H9 (cell line): ENCODE data around the gene DUSP7. TPM values are rescaled to one million over a fixed set of nuclear protein-coding genes. Genes with fewer than 3 reads are reported as not detected.

ENCODE experiments used
- DNase-seq: peaks from one replicate; pipeline ENCODE4 v3.0.0-alpha.2; 2017
- H2AFZ ChIP-seq: one replicate; pipeline ENCODE4 v1.6.1; 2013; ENCODE audit warnings: mild to moderate bottlenecking, low read length, control low read depth, moderate library complexity
- H2AK5ac ChIP-seq: 2 replicates; pipeline ENCODE4 v1.6.1; 2013; ENCODE audit warnings: low read length, control low read depth, mixed read lengths; ENCODE audit not compliant: insufficient read length
- H2BK120ac ChIP-seq: one replicate; pipeline ENCODE4 v1.6.1; 2013; ENCODE audit warnings: low read depth, mild to moderate bottlenecking, low read length, control low read depth, inconsistent platforms; ENCODE audit not compliant: poor library complexity, severe bottlenecking
- H2BK12ac ChIP-seq: 2 replicates; pipeline ENCODE4 v1.6.1; 2013; ENCODE audit warnings: low read length, control low read depth, mixed read lengths, low read depth; ENCODE audit not compliant: insufficient read length
- H2BK15ac ChIP-seq: 2 replicates; pipeline ENCODE4 v1.6.1; 2013; ENCODE audit warnings: low read depth, low read length, control low read depth
- H2BK20ac ChIP-seq: one replicate; pipeline ENCODE4 v1.6.1; 2013; ENCODE audit warnings: low read depth, mild to moderate bottlenecking, low read length, control low read depth, inconsistent platforms; ENCODE audit not compliant: poor library complexity, severe bottlenecking
- H2BK5ac ChIP-seq: 2 replicates; pipeline ENCODE4 v1.6.1; 2013; ENCODE audit warnings: low read length, control low read depth, mixed read lengths; ENCODE audit not compliant: insufficient read length
- H3K14ac ChIP-seq: 2 replicates; pipeline ENCODE4 v1.6.1; 2013; ENCODE audit warnings: low read length, control low read depth; ENCODE audit not compliant: insufficient read depth
- H3K18ac ChIP-seq: 2 replicates; pipeline ENCODE4 v1.6.1; 2013; ENCODE audit warnings: low read depth, mild to moderate bottlenecking, mixed read lengths, low read length, control low read depth; ENCODE audit not compliant: insufficient read length
- H3K23ac ChIP-seq: 2 replicates; pipeline ENCODE4 v1.6.1; 2013; ENCODE audit warnings: low read length, control low read depth, mixed read lengths, low read depth; ENCODE audit not compliant: insufficient read length
- H3K23me2 ChIP-seq: 2 replicates; pipeline ENCODE4 v1.6.1; 2013; ENCODE audit warnings: low read depth, mild to moderate bottlenecking, mixed read lengths, low read length, control low read depth; ENCODE audit not compliant: insufficient read length, poor library complexity, severe bottlenecking
- H3K27ac ChIP-seq: 2 replicates; pipeline ENCODE4 v1.5.1; 2013; ENCODE audit warnings: low read length, control low read depth, mixed read lengths, low read depth; ENCODE audit not compliant: insufficient read length
- H3K27me3 ChIP-seq: 2 replicates; pipeline ENCODE4 v1.6.1; 2013; ENCODE audit warnings: low read length, control low read depth, inconsistent platforms; ENCODE audit not compliant: insufficient read depth
- H3K4ac ChIP-seq: 2 replicates; pipeline ENCODE4 v1.6.1; 2013; ENCODE audit warnings: low read depth, mild to moderate bottlenecking, control low read depth, inconsistent platforms, low read length, moderate library complexity
- H3K4me1 ChIP-seq: 2 replicates; pipeline ENCODE4 v1.6.1; 2013; ENCODE audit warnings: low read length, control low read depth, inconsistent platforms; ENCODE audit not compliant: insufficient read depth
- H3K4me2 ChIP-seq: 2 replicates; pipeline ENCODE4 v1.6.1; 2013; ENCODE audit warnings: low read length, control low read depth, mixed read lengths; ENCODE audit not compliant: insufficient read length, insufficient read depth
- H3K56ac ChIP-seq: 2 replicates; pipeline ENCODE4 v1.6.1; 2013; ENCODE audit warnings: low read depth, mild to moderate bottlenecking, mixed read lengths, low read length, control low read depth; ENCODE audit not compliant: insufficient read length
- H3K79me1 ChIP-seq: 2 replicates; pipeline ENCODE4 v1.6.1; 2013; ENCODE audit warnings: low read depth, mild to moderate bottlenecking, moderate library complexity, low read length, control low read depth, inconsistent platforms; ENCODE audit not compliant: insufficient read depth, poor library complexity, severe bottlenecking
- H3K79me2 ChIP-seq: 2 replicates; pipeline ENCODE4 v1.6.1; 2013; ENCODE audit warnings: low read length, control low read depth, inconsistent platforms; ENCODE audit not compliant: insufficient read depth
- H3K9ac ChIP-seq: 2 replicates; pipeline ENCODE4 v1.6.1; 2013; ENCODE audit warnings: low read length, control low read depth, mixed read lengths; ENCODE audit not compliant: insufficient read length; ENCODE audit errors: extremely low read depth
- H3K9me3 ChIP-seq: one replicate; pipeline ENCODE4 v1.6.1; 2013; ENCODE audit warnings: low read depth, low read length, inconsistent platforms; ENCODE audit not compliant: control insufficient read depth
- H3T11ph ChIP-seq: one replicate; pipeline ENCODE4 v1.6.1; 2013; ENCODE audit warnings: mild to moderate bottlenecking, low read length, control low read depth, inconsistent platforms
- H4K20me1 ChIP-seq: one replicate; pipeline ENCODE4 v1.6.1; 2013; ENCODE audit not compliant: control insufficient read depth, insufficient read length, insufficient read depth
- H4K5ac ChIP-seq: 2 replicates; pipeline ENCODE4 v1.6.1; 2013; ENCODE audit warnings: low read depth, mild to moderate bottlenecking, mixed read lengths, low read length, control low read depth; ENCODE audit not compliant: insufficient read length
- H4K8ac ChIP-seq: replicated peaks from 2 replicates; pipeline ENCODE4 v1.6.1; 2013; ENCODE audit warnings: low read length, control low read depth, mixed read lengths, low read depth; ENCODE audit not compliant: insufficient read length
- H4K91ac ChIP-seq: 2 replicates; pipeline ENCODE4 v1.6.1; 2013; ENCODE audit warnings: low read depth, mild to moderate bottlenecking, moderate library complexity, mixed read lengths, low read length, control low read depth; ENCODE audit not compliant: insufficient read length
- H3K27ac Mint-ChIP-seq, 3 experiments: 2 replicates in 2 of 3; 3 replicates in 1 of 3; pipeline ENCODE4 v1.8.0; 2020 to 2021; ENCODE audit warnings: mixed read lengths in 3 of 3, mild to moderate bottlenecking in 1 of 3, moderate library complexity in 1 of 3
- H3K27me3 Mint-ChIP-seq: 2 replicates; pipeline ENCODE4 v1.8.0; 2021; ENCODE audit warnings: low read depth, mild to moderate bottlenecking, moderate library complexity, mixed read lengths
- H3K36me3 Mint-ChIP-seq, 3 experiments: 2 replicates in 2 of 3; 3 replicates in 1 of 3; pipeline ENCODE4 v1.8.0; 2020 to 2021; ENCODE audit warnings: low read depth in 3 of 3, mixed read lengths in 3 of 3; ENCODE audit not compliant: insufficient read depth in 1 of 3
- H3K4me1 Mint-ChIP-seq, 2 experiments: 2 replicates each; pipeline ENCODE4 v1.8.0; 2020; ENCODE audit warnings: mixed read lengths in 2 of 2
- H3K4me3 Mint-ChIP-seq, 2 experiments: 2 replicates in 1 of 2; 3 replicates in 1 of 2; pipeline ENCODE4 v1.8.0; 2020 to 2021; ENCODE audit warnings: mild to moderate bottlenecking in 2 of 2, mixed read lengths in 2 of 2, moderate library complexity in 1 of 2
- H3K9me3 Mint-ChIP-seq, 2 experiments: 2 replicates in 1 of 2; 3 replicates in 1 of 2; pipeline ENCODE4 v1.8.0; 2020; ENCODE audit warnings: mild to moderate bottlenecking in 2 of 2, mixed read lengths in 2 of 2, moderate library complexity in 1 of 2
- CTCF ChIP-seq: fragments of 200-600 bp; sonication (generic); conservative IDR thresholded peaks from 3 replicates; pipeline ENCODE4 v1.8.0; 2021; ENCODE audit warnings: antibody characterized with exemption, mild to moderate bottlenecking
- WGBS: extraction: QIAGEN DNeasy Blood & Tissue Kit; methylation state at CpG from one replicate; pipeline ENCODE4 v1.1.7; 2013; ENCODE audit warnings: missing lambda C conversion rate, low lambda C conversion rate, mixed read lengths; ENCODE audit not compliant: insufficient read length; ENCODE audit errors: extremely low coverage; 5-methylcytosine and 5-hydroxymethylcytosine counted together
- total RNA-seq: library from RNA; stranded (reverse); gene quantifications from 2 replicates; pipeline ENCODE4 v1.2.1, GENCODE V29; 2021

DUSP7 gene
- total RNA-seq, 1 experiment from 2014 or later: 24.0 TPM

GRCh38 chr3:52040600-52040999, 15.8 kb downstream of the DUSP7 start:
- Mint-ChIP-seq H3K27me3 (peaks cover 2% of the 10 kb centered on the region), H3K36me3 (no peaks in the 10 kb centered on the region), H3K27ac (peak overlapping the region in 1 of 3 experiments; percentile 65; a peak in 1 of 7 replicates), H3K4me1 (peaks cover 9 to 22% of the 10 kb centered on the region in 2 experiments), H3K4me3 (no peak overlapping the region), H3K9me3 (no peaks in the 10 kb centered on the region; a peak in 1 of 5 replicates)
- H3K4ac ChIP-seq: no peak overlapping the region
- no peaks in the 10 kb centered on the region for H3K4me1 ChIP-seq
- no peak overlapping the region for H2BK12ac ChIP-seq
- no peaks in the 10 kb centered on the region for H3K79me1 ChIP-seq
- no peak overlapping the region for H4K5ac ChIP-seq
- no peak overlapping the region for H3T11ph ChIP-seq
- TF ChIP-seq CTCF: no peak
- H3K79me2 ChIP-seq: no peaks in the 10 kb centered on the region
- H2BK15ac ChIP-seq: no peak overlapping the region
- H3K4me2 ChIP-seq: no peak overlapping the region
- no peak for DNase-seq
- no peaks in the 10 kb centered on the region for H3K9me3 ChIP-seq
- no peak overlapping the region for H4K8ac ChIP-seq
- H3K27ac ChIP-seq: no peak overlapping the region
- no peak overlapping the region for H2AK5ac ChIP-seq
- no peak overlapping the region for H3K23ac ChIP-seq
- H2AFZ ChIP-seq: no peak overlapping the region
- H3K18ac ChIP-seq: no peak overlapping the region
- no peak overlapping the region for H2BK20ac ChIP-seq
- H2BK120ac ChIP-seq: no peak overlapping the region
- no peak overlapping the region for H2BK5ac ChIP-seq
- H3K23me2 ChIP-seq: no peaks in the 10 kb centered on the region
- WGBS: no CpG with 5 or more reads among the region's 8 CpGs
- no peak overlapping the region; the same call in 1 of the 2 replicates for H3K14ac ChIP-seq
- no peak overlapping the region for H3K56ac ChIP-seq
- no peaks in the 10 kb centered on the region for H3K27me3 ChIP-seq
- H4K91ac ChIP-seq: no peak overlapping the region
- H4K20me1 ChIP-seq: no peaks in the 10 kb centered on the region
- H3K9ac ChIP-seq: no peak overlapping the region
